Vagina (tissue), 2 donors: Measurements from ENCODE around the gene TNRC18.

Source experiments
- CTCF ChIP-seq, 3 experiments: fragments of 450-650 bp in 2 of 3; fragments of 200-600 bp in 1 of 3; sonication (generic) in 1 of 3; IDR thresholded peaks; one replicate each; pipeline ENCODE4 v1.5.1; 2017 to 2019; ENCODE audit warnings: antibody characterized with exemption in 3 of 3, mild to moderate bottlenecking in 2 of 3, moderate library complexity in 2 of 3
- POLR2A ChIP-seq, 2 donors: fragments of 450-650 bp; IDR thresholded peaks; one replicate each; pipeline ENCODE4 v1.6.1; 2017; ENCODE audit warnings: antibody characterized with exemption in 2 of 2, mild to moderate bottlenecking in 2 of 2, moderate library complexity in 2 of 2
- POLR2AphosphoS5 ChIP-seq, 2 donors: sonication (generic); formaldehyde crosslinking; IDR thresholded peaks; one replicate each; pipeline ENCODE4 v1.9.0; 2017; ENCODE audit warnings: antibody characterized with exemption in 2 of 2, mild to moderate bottlenecking in 2 of 2, low read depth in 1 of 2; ENCODE audit not compliant: insufficient read depth in 1 of 2

GRCh38 chr7:5356751-5357119 lies 66.9 kb downstream of the TNRC18 start:
- TF ChIP-seq CTCF (IDR thresholded peaks at IDR 0.05) (no peak), POLR2AphosphoS5 (IDR thresholded peaks at IDR 0.05; ENCODE audit: insufficient read depth in 1 of 2, low read depth in 1 of 2) (no peak), POLR2A (IDR thresholded peaks at IDR 0.05) (no peak)
